ENCODE measurements around the gene GTF2A2.
A peak's percentile ranks its signal among the peaks of the same experiment; 100 is the strongest.

GTF2A2 gene

DNA sequence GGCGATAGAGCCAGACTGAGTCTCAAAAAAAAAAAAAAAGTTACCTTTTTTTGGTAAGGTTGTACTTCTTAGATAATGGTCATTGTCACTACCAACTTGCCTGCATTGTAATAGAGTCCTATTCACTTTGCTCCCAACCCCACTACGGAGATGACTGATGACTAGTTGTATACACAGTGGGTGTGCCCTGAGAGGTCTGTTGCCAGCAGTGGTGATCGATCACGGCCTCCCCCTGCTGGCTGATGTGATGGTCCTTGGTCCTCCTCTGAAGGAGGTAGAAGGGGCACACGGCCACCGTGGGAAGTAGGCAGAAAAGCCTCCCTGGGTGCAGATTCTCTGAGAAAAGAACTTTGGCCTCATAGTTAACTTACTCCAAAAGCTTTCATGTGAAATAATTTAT is 35.0 kb downstream of the GTF2A2 start:
- Histone ChIP-seq H3K9me3 (ENCODE audit: insufficient read depth, low read length) (no peaks in the 10 kb centered on the region), H3K79me2 (ENCODE audit: insufficient read depth, low read length) (no peaks in the 10 kb centered on the region), H3K36me3 (ENCODE audit: low read length) (no peaks in the 10 kb centered on the region), H3K27me3 (ENCODE audit: low read length) (no peaks in the 10 kb centered on the region), H3K4me2 (ENCODE audit: low read depth, low read length, poor library complexity, severe bottlenecking) (no peak overlapping the region), H3K9ac (ENCODE audit: low read length) (no peak overlapping the region), H3F3A (ENCODE audit: insufficient read depth) (no peaks in the 10 kb centered on the region), H2AFZ (ENCODE audit: low read depth, low read length, severe bottlenecking) (no peak overlapping the region), H4K20me1 (ENCODE audit: low read depth, low read length) (no peaks in the 10 kb centered on the region), H3K4me3 (ENCODE audit: insufficient read depth, low read length, poor library complexity, severe bottlenecking) (no peak overlapping the region), H3K9me2 (replicated peaks; ENCODE audit: insufficient read depth, low read length) (no peaks in the 10 kb centered on the region), H3K27ac (ENCODE audit: low read depth, low read length) (no peak overlapping the region)
- TF ChIP-seq, protein P1, sequence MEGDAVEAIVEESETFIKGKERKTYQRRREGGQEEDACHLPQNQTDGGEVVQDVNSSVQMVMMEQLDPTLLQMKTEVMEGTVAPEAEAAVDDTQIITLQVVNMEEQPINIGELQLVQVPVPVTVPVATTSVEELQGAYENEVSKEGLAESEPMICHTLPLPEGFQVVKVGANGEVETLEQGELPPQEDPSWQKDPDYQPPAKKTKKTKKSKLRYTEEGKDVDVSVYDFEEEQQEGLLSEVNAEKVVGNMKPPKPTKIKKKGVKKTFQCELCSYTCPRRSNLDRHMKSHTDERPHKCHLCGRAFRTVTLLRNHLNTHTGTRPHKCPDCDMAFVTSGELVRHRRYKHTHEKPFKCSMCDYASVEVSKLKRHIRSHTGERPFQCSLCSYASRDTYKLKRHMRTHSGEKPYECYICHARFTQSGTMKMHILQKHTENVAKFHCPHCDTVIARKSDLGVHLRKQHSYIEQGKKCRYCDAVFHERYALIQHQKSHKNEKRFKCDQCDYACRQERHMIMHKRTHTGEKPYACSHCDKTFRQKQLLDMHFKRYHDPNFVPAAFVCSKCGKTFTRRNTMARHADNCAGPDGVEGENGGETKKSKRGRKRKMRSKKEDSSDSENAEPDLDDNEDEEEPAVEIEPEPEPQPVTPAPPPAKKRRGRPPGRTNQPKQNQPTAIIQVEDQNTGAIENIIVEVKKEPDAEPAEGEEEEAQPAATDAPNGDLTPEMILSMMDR (IDR thresholded peaks at IDR 0.05; ENCODE audit: insufficient read depth, low read length, poor library complexity, severe bottlenecking), result peak; percentile 15
- no peak for TF ChIP-seq EZH2phosphoT487 (conservative IDR thresholded peaks at IDR 0.05; ENCODE audit: low read length)

DNA sequence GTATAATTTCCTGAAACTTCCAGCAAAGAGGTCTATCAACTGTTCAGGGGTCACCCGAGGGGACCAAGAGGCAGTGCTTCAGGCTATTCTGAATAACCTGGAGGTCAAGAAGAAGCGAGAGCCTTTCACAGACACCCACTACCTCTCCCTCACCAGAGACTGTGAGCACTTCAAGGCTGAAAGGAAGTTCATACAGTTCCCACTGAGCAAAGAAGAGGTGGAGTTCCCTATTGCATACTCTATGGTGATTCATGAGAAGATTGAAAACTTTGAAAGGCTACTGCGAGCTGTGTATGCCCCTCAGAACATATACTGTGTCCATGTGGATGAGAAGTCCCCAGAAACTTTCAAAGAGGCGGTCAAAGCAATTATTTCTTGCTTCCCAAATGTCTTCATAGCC is 38.9 kb downstream of the GTF2A2 start:
- no peaks in the 10 kb centered on the region for H3K9me2 ChIP-seq (replicated peaks; ENCODE audit: insufficient read depth, low read length)
- no peaks in the 10 kb centered on the region for H3F3A ChIP-seq (ENCODE audit: insufficient read depth)
- no peak overlapping the region for H3K4me3 ChIP-seq (ENCODE audit: insufficient read depth, low read length, poor library complexity, severe bottlenecking)
- no peak overlapping the region for H3K4me2 ChIP-seq (ENCODE audit: low read depth, low read length, poor library complexity, severe bottlenecking)
- TF ChIP-seq EZH2phosphoT487 (conservative IDR thresholded peaks at IDR 0.05; ENCODE audit: low read length), result no peak
- no peak overlapping the region for H3K9ac ChIP-seq (ENCODE audit: low read length)
- no peaks in the 10 kb centered on the region for H3K36me3 ChIP-seq (ENCODE audit: low read length)
- no peaks in the 10 kb centered on the region for H3K79me2 ChIP-seq (ENCODE audit: insufficient read depth, low read length)
- H3K27ac ChIP-seq (ENCODE audit: low read depth, low read length), result no peak overlapping the region
- H2AFZ ChIP-seq (ENCODE audit: low read depth, low read length, severe bottlenecking), result no peak overlapping the region
- H3K9me3 ChIP-seq (ENCODE audit: insufficient read depth, low read length), result no peaks in the 10 kb centered on the region
- H4K20me1 ChIP-seq (ENCODE audit: low read depth, low read length), result no peaks in the 10 kb centered on the region
- H3K27me3 ChIP-seq (ENCODE audit: low read length), result no peaks in the 10 kb centered on the region

DNA sequence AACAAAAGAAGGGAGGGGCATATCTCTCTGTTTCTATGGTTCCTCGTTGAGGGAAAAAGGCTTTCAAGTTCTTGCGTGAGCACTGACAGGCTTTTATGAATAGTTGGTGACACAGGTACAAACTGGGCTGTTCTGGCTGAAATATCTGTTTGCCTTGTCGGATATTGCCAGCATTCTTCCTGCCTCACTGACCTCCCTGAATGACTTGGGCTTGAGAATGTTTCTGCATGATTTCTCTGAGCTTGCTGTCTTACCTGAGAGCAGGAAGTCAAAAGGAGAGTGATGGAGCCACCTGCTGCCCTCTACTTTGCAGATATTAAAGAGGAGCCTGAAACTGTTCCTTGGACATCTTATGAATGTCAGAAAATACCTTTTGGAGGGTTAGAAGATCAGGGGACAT is 40.9 kb downstream of the GTF2A2 start:
- H3K4me3 ChIP-seq (ENCODE audit: insufficient read depth, low read length, poor library complexity, severe bottlenecking), result no peak overlapping the region
- no peak overlapping the region for H3K9ac ChIP-seq (ENCODE audit: low read length)
- no peaks in the 10 kb centered on the region for H3F3A ChIP-seq (ENCODE audit: insufficient read depth)
- TF ChIP-seq, protein P1 (IDR thresholded peaks at IDR 0.05; ENCODE audit: insufficient read depth, low read length, poor library complexity, severe bottlenecking), result no peak
- TF ChIP-seq EZH2phosphoT487 (conservative IDR thresholded peaks at IDR 0.05; ENCODE audit: low read length), result no peak
- H3K79me2 ChIP-seq (ENCODE audit: insufficient read depth, low read length), result no peaks in the 10 kb centered on the region
- H3K4me2 ChIP-seq (ENCODE audit: low read depth, low read length, poor library complexity, severe bottlenecking), result no peak overlapping the region
- no peak overlapping the region for H2AFZ ChIP-seq (ENCODE audit: low read depth, low read length, severe bottlenecking)
- H3K9me3 ChIP-seq (ENCODE audit: insufficient read depth, low read length), result no peaks in the 10 kb centered on the region
- no peaks in the 10 kb centered on the region for H3K27me3 ChIP-seq (ENCODE audit: low read length)
- H4K20me1 ChIP-seq (ENCODE audit: low read depth, low read length), result no peaks in the 10 kb centered on the region
- no peaks in the 10 kb centered on the region for H3K9me2 ChIP-seq (replicated peaks; ENCODE audit: insufficient read depth, low read length)
- H3K27ac ChIP-seq (ENCODE audit: low read depth, low read length), result no peak overlapping the region
- H3K36me3 ChIP-seq (ENCODE audit: low read length), result no peaks in the 10 kb centered on the region

DNA sequence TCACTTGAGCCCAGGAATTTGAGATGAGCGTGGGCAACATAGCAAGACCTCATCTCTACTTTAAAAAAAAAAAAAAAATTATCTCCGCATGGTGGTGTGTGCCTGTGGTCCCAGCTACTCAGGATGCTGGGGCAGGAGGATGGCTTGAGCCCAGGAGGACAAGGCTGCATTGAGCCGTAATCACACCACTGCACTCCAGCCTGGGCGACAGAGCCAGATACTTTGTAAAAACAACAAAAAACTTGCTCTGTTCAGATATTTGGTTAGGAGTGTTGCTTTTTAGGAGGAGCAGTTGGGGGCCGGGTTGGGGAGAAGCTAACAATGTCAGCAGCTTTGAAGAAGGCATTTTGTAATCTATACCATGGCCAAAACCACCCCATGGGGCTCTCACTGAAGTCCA is 41.7 kb downstream of the GTF2A2 start:
- H3F3A ChIP-seq (ENCODE audit: insufficient read depth), result no peaks in the 10 kb centered on the region
- TF ChIP-seq, protein P1 (IDR thresholded peaks at IDR 0.05; ENCODE audit: insufficient read depth, low read length, poor library complexity, severe bottlenecking), result no peak
- no peak for TF ChIP-seq EZH2phosphoT487 (conservative IDR thresholded peaks at IDR 0.05; ENCODE audit: low read length)
- H3K27me3 ChIP-seq (ENCODE audit: low read length), result no peaks in the 10 kb centered on the region
- no peak overlapping the region for H3K27ac ChIP-seq (ENCODE audit: low read depth, low read length)
- no peaks in the 10 kb centered on the region for H3K36me3 ChIP-seq (ENCODE audit: low read length)
- no peak overlapping the region for H3K4me2 ChIP-seq (ENCODE audit: low read depth, low read length, poor library complexity, severe bottlenecking)
- no peaks in the 10 kb centered on the region for H4K20me1 ChIP-seq (ENCODE audit: low read depth, low read length)
- H3K79me2 ChIP-seq (ENCODE audit: insufficient read depth, low read length), result no peaks in the 10 kb centered on the region
- H3K9ac ChIP-seq (ENCODE audit: low read length), result no peak overlapping the region
- no peaks in the 10 kb centered on the region for H3K9me2 ChIP-seq (replicated peaks; ENCODE audit: insufficient read depth, low read length)
- H3K9me3 ChIP-seq (ENCODE audit: insufficient read depth, low read length), result no peaks in the 10 kb centered on the region
- H3K4me3 ChIP-seq (ENCODE audit: insufficient read depth, low read length, poor library complexity, severe bottlenecking), result no peak overlapping the region
- peak overlapping the region; percentile 78 for H2AFZ ChIP-seq (ENCODE audit: low read depth, low read length, severe bottlenecking)
